K562 (cell line): Measurements from ENCODE around the gene TRPM4. TPM values are rescaled to one million over a fixed set of nuclear protein-coding genes. Genes with fewer than 3 reads are reported as not detected.

Source experiments
- CREB3 ChIP-seq: fragments of 450-650 bp; conservative IDR thresholded peaks from 2 replicates; pipeline ENCODE4 v1.6.1; 2016; ENCODE audit warnings: missing genetic modification characterization, low read depth, mild to moderate bottlenecking, missing compliant biosample characterization, moderate library complexity
- CXXC5 ChIP-seq: fragments of 250-450 bp; sonication (Bioruptor Pico); IDR thresholded peaks from 2 replicates; pipeline ENCODE4 v1.8.0; 2022; ENCODE audit warnings: inconsistent platforms, mild to moderate bottlenecking, moderate library complexity
- DACH1 ChIP-seq: fragments of 450-650 bp; IDR thresholded peaks from 2 replicates; pipeline ENCODE4 v1.6.1; 2018; ENCODE audit not compliant: partially characterized antibody
- KHSRP ChIP-seq: fragments of 450-650 bp; IDR thresholded peaks from 2 replicates; pipeline ENCODE4 v1.6.1; 2017
- KLF1 ChIP-seq: fragments of 450-650 bp; IDR thresholded peaks from 2 replicates; pipeline ENCODE4 v1.6.1; 2016; ENCODE audit warnings: missing genetic modification characterization, missing compliant biosample characterization
- LARP7 ChIP-seq: fragments of 450-650 bp; IDR thresholded peaks from 2 replicates; pipeline ENCODE4 v1.6.1; 2016
- RHOXF2B ChIP-seq: fragments of 250-450 bp; sonication (Bioruptor Pico); conservative IDR thresholded peaks from 2 replicates; pipeline ENCODE4 v1.5.1; 2021
- TBL1XR1 ChIP-seq, 2 experiments: IDR thresholded peaks; 2 replicates each; pipeline ENCODE4 v1.6.1; 2012; ENCODE audit warnings: improper control_type of control experiment in 2 of 2, low read length in 2 of 2, mild to moderate bottlenecking in 1 of 2
- TBP ChIP-seq: optimal IDR thresholded peaks from 2 replicates; pipeline ENCODE3; 2011; ENCODE audit warnings: low read depth, low read length, improper control_type of control experiment
- VEZF1 ChIP-seq: fragments of 200-800 bp; sonication (Bioruptor generic); IDR thresholded peaks from 2 replicates; pipeline ENCODE4 v1.6.1; 2017; ENCODE audit warnings: missing genetic modification characterization, missing compliant biosample characterization
- ZNF561 ChIP-seq: fragments of 450-650 bp; formaldehyde crosslinking; conservative IDR thresholded peaks from 2 replicates; pipeline ENCODE4 v1.4.0; 2020; ENCODE audit warnings: mild to moderate bottlenecking, moderate library complexity
- ZNF740 ChIP-seq, 3 experiments: fragments of 200-800 bp in 1 of 3; sonication (Bioruptor generic) in 1 of 3; sonication (generic) in 1 of 3; formaldehyde crosslinking in 1 of 3; IDR thresholded peaks; 2 replicates each; pipeline versions ENCODE4 v1.6.1 to v1.8.0; 2016 to 2022; ENCODE audit warnings: mild to moderate bottlenecking in 2 of 3, missing compliant biosample characterization in 2 of 3, missing genetic modification characterization in 2 of 3, missing genetic modification reagents in 1 of 3
- polyA plus RNA-seq, 8 experiments: library from polyadenylated mRNA; depleted of rRNA in 4 of 8; stranded (reverse) in 5 of 8; unstranded in 3 of 8; fragments of >200 nt; fragmentation: Nextera tagmentation in 2 of 8; fragmentation: Illumina TruSeq in 1 of 8; extraction: Ambion mirVana in 2 of 8; extraction: Trizol in 1 of 8; gene quantifications; 2 replicates each; pipeline versions ENCODE4 v1.2.1 to v1.2.3, GENCODE V29; 2011 to 2014; ENCODE audit warnings: inconsistent platforms in 1 of 8, missing spikeins in 1 of 8
- total RNA-seq, 7 experiments: library from RNA; depleted of rRNA in 6 of 7; stranded (reverse); fragments of >200 nt in 6 of 7; fragmentation: Illumina TruSeq in 2 of 7; extraction: Trizol in 2 of 7; gene quantifications; 2 replicates each; pipeline versions ENCODE4 v1.2.1 to v1.2.3, GENCODE V29; 2011 to 2021; ENCODE audit warnings: low replicate concordance in 1 of 7
- TF ChIP-seq, protein P1 (sequence below): sonication (generic); formaldehyde crosslinking; IDR thresholded peaks from 2 replicates; pipeline ENCODE4 v1.8.0; 2022; ENCODE audit warnings: missing genetic modification reagents, mild to moderate bottlenecking, moderate library complexity, borderline replicate concordance
- TF ChIP-seq, protein P2 (sequence below): IDR thresholded peaks from 3 replicates; pipeline ENCODE4 v1.6.1; 2011; ENCODE audit warnings: borderline replicate concordance, mild to moderate bottlenecking; ENCODE audit not compliant: insufficient read length, insufficient read depth
- TF ChIP-seq, protein P3 (sequence below): fragments of 200-800 bp; sonication (Bioruptor generic); IDR thresholded peaks from 2 replicates; pipeline ENCODE4 v1.6.1; 2017; ENCODE audit warnings: missing genetic modification characterization, missing compliant biosample characterization
- TF ChIP-seq, protein P4 (sequence below): IDR thresholded peaks from 2 replicates; pipeline ENCODE4 v1.6.1; 2011; ENCODE audit warnings: borderline replicate concordance, low read depth, mild to moderate bottlenecking, moderate library complexity, low read length; ENCODE audit not compliant: insufficient read depth, poor library complexity, severe bottlenecking

The TRPM4 gene
- total and polyA plus RNA-seq, 9 of the 15 experiments (the other 6 are each of a cell fraction or from before 2014, with no cell fraction given), result 6.5 to 45.4 (median 15.2) TPM

DNA sequence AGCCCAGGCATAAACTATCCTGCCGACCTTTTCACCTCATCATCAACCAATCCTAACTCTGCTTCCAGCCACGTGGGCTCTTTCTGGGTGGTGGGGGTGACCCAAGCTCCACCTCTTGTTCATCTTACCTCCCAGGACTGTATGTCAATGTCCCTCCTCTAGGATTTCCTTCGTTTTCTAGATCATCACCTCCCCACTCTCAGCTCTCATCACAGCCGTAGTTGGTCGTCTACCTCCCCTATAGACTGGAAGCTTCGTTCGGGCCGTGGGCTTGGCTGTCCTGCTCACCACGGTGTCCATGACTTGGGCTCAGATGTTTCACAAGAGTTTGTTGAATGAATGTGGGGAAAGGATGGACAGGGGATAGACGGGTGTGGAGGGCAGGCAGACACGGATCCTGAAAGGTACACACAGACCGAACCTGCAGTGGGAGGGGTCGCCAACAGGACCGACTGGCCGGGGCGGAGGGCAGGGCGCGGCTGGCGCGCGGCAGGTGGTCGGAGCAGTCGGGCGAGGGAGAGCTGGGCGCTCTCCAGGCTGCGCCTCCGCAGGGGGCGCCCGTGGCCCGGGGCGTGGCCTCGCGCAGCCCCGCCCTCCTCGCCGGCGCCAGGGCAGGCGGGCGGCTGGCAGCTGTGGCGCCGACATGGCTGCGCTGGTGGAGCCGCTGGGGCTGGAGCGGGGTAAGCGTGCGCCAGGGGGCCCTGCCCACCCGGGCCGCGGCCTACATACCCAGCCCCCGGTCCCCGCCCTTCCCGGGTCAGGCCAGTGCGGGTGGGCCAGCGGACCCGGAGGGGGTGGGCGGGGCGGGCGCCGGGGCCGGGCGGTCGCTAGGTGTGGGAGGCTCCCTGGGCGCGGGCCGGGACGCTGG is 43.6 kb upstream of the TRPM4 start, which contains the start of gene LIN7B (continued):
- 0 out of 2 replicates have a peak, but pooled peaks have one; percentile 52 for TF ChIP-seq KLF1 (tag)
- TF ChIP-seq VEZF1 (CRISPR knock-in tag), result peak; percentile 53
- TF ChIP-seq ZNF561 (CRISPR knock-in tag), result no peak
- TF ChIP-seq, protein P1, sequence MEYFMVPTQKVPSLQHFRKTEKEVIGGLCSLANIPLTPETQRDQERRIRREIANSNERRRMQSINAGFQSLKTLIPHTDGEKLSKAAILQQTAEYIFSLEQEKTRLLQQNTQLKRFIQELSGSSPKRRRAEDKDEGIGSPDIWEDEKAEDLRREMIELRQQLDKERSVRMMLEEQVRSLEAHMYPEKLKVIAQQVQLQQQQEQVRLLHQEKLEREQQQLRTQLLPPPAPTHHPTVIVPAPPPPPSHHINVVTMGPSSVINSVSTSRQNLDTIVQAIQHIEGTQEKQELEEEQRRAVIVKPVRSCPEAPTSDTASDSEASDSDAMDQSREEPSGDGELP (CRISPR knock-in tag), result peak; percentile 83; the same call in 1 of the 2 replicates
- TF ChIP-seq TBL1XR1 (IDR thresholded peaks at IDR 0.05; ENCODE audit: low read length in 2 of 2), result no peak
- TF ChIP-seq TBP, result peak; percentile 10
- no peak; the same call in 1 of the 2 replicates for TF ChIP-seq ZNF740 (CRISPR knock-in tag; IDR thresholded peaks at IDR 0.05)
- TF ChIP-seq ZNF740 (tag; IDR thresholded peaks at IDR 0.05), result no peak
- TF ChIP-seq, protein P2, sequence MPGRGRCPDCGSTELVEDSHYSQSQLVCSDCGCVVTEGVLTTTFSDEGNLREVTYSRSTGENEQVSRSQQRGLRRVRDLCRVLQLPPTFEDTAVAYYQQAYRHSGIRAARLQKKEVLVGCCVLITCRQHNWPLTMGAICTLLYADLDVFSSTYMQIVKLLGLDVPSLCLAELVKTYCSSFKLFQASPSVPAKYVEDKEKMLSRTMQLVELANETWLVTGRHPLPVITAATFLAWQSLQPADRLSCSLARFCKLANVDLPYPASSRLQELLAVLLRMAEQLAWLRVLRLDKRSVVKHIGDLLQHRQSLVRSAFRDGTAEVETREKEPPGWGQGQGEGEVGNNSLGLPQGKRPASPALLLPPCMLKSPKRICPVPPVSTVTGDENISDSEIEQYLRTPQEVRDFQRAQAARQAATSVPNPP, result no peak
- TF ChIP-seq RHOXF2B, result no peak
- TF ChIP-seq KHSRP, result no peak
- TF ChIP-seq DACH1, result peak; percentile 7
- TF ChIP-seq, protein P3, sequence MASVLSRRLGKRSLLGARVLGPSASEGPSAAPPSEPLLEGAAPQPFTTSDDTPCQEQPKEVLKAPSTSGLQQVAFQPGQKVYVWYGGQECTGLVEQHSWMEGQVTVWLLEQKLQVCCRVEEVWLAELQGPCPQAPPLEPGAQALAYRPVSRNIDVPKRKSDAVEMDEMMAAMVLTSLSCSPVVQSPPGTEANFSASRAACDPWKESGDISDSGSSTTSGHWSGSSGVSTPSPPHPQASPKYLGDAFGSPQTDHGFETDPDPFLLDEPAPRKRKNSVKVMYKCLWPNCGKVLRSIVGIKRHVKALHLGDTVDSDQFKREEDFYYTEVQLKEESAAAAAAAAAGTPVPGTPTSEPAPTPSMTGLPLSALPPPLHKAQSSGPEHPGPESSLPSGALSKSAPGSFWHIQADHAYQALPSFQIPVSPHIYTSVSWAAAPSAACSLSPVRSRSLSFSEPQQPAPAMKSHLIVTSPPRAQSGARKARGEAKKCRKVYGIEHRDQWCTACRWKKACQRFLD (CRISPR knock-in tag), result 0 out of 2 replicates have a peak, but pooled peaks have one; percentile 37
- no peak; the same call in 1 of the 2 replicates for TF ChIP-seq CREB3 (tag)
- TF ChIP-seq, protein P4, sequence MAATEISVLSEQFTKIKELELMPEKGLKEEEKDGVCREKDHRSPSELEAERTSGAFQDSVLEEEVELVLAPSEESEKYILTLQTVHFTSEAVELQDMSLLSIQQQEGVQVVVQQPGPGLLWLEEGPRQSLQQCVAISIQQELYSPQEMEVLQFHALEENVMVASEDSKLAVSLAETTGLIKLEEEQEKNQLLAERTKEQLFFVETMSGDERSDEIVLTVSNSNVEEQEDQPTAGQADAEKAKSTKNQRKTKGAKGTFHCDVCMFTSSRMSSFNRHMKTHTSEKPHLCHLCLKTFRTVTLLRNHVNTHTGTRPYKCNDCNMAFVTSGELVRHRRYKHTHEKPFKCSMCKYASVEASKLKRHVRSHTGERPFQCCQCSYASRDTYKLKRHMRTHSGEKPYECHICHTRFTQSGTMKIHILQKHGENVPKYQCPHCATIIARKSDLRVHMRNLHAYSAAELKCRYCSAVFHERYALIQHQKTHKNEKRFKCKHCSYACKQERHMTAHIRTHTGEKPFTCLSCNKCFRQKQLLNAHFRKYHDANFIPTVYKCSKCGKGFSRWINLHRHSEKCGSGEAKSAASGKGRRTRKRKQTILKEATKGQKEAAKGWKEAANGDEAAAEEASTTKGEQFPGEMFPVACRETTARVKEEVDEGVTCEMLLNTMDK, result peak; percentile 85
- TF ChIP-seq LARP7, result no peak
- peak; percentile 82 for TF ChIP-seq CXXC5 (CRISPR knock-in tag)
